Right lobe of liver (tissue), 6 donors: ENCODE measurements around the gene ARMC9. TPM values are rescaled to one million over a fixed set of nuclear protein-coding genes. Genes with fewer than 3 reads are reported as not detected.

ENCODE experiments used
- ATAC-seq, 4 donors: fragments of 200-7000 bp; cut with Tn5 transposase; one replicate each; pipeline ENCODE4 v1.9.1; 2020; ENCODE audit warnings: mild to moderate bottlenecking in 4 of 4, moderate library complexity in 4 of 4
- DNase-seq, 3 donors: peaks; one replicate each; pipeline ENCODE4 v3.0.0-alpha.2; 2020
- H3K27ac ChIP-seq, 3 donors: fragments of 200-600 bp; one replicate each; pipeline ENCODE4 v1.8.0; 2022
- H3K27me3 ChIP-seq, 2 donors: fragments of 200-600 bp; one replicate each; pipeline ENCODE4 v1.8.0; 2022
- H3K36me3 ChIP-seq, 4 donors: fragments of 200-600 bp; sonication (generic) in 1 of 4; one replicate each; pipeline versions ENCODE4 v1.5.1 to v1.8.0; 2017 to 2022; ENCODE audit warnings: control low read depth in 1 of 4
- H3K4me1 ChIP-seq, 4 donors: fragments of 200-600 bp; sonication (generic) in 1 of 4; one replicate each; pipeline versions ENCODE4 v1.5.1 to v1.8.0; 2017 to 2022; ENCODE audit warnings: control low read depth in 1 of 4
- H3K4me3 ChIP-seq, 3 donors: fragments of 200-600 bp; one replicate each; pipeline ENCODE4 v1.8.0; 2022
- H3K9me3 ChIP-seq, 4 donors: fragments of 200-600 bp; sonication (generic) in 1 of 4; one replicate each; pipeline versions ENCODE4 v1.5.1 to v1.8.0; 2017 to 2022; ENCODE audit warnings: control low read depth in 1 of 4
- CTCF ChIP-seq, 4 donors: fragments of 200-600 bp in 3 of 4; fragments of 450-650 bp in 1 of 4; IDR thresholded peaks; one replicate each; pipeline versions ENCODE4 v1.5.1 to v1.8.0; 2016 to 2022; ENCODE audit warnings: antibody characterized with exemption in 4 of 4, mild to moderate bottlenecking in 2 of 4
- POLR2A ChIP-seq: fragments of 450-650 bp; IDR thresholded peaks from one replicate; pipeline ENCODE4 v1.6.1; 2017; ENCODE audit warnings: antibody characterized with exemption, mild to moderate bottlenecking
- WGBS: methylation state at CpG from one replicate; pipeline ENCODE4 v1.1.6; 2018; ENCODE audit warnings: low coverage, low lambda C conversion rate; ENCODE audit not compliant: insufficient coverage; ENCODE audit errors: missing lambda C conversion rate; 5-methylcytosine and 5-hydroxymethylcytosine counted together
- intact Hi-C, 2 donors: fragments of 100-400 bp; cut with DNase I; formaldehyde crosslinking; loops; one replicate each; pipeline versions ENCODE4 v1.11.2 to v1.14.1; 2022
- microRNA-seq, 2 donors: library from miRNA; unstranded; fragments of <30 nt; microRNA quantifications; one replicate each; pipeline ENCODE4, GENCODE V29; 2019 to 2020
- small RNA-seq, 2 experiments: library from RNA; depleted of rRNA; stranded (forward); fragments of <200 nt; gene quantifications; one replicate each; pipeline ENCODE3, GENCODE V24; 2016
- total RNA-seq, 6 experiments: library from RNA; depleted of rRNA in 2 of 6; stranded (reverse); fragments of >200 nt in 2 of 6; fragmentation: NEBNext Ultra II Directional in 3 of 6; extraction: Animal tissue kit (Norgen Biotek cat#: 25700) in 3 of 6; gene quantifications; one replicate each; pipeline versions ENCODE4 v1.1.0 to v1.2.4, GENCODE V29; 2016 to 2023
- donor health status: DM: no; HTN: yes; CAD: no.
- donor health status: DM: no; HTN: no; CAD: no.
- donor health status: DM: no; HTN: no; CAD: no.
- donor health status: DM: no; HTN: yes; CAD: no.
- donor health status: DM: no; HTN: yes; CAD: no.

ARMC9 gene
- total RNA-seq, 6 experiments from 2014 or later: 1.5 to 7.7 (median 2.4) TPM

GRCh38 chr2:231418820-231419640 is 220.6 kb downstream of the ARMC9 start:
- ATAC-seq: peak in 1 of 4 donors; percentile 24
- TF ChIP-seq CTCF (IDR thresholded peaks at IDR 0.05): no peak
- no peak for TF ChIP-seq POLR2A

GRCh38 chr2:231421051-231421580 is 222.7 kb downstream of the ARMC9 start:
- DNase-seq (no peak), ATAC-seq (no peak)
- WGBS: 75% methylated on average over 5 of the region's 9 CpGs
- H3K4me1 ChIP-seq: no peaks in the 10 kb centered on the region
- no peak overlapping the region for H3K27ac ChIP-seq
- TF ChIP-seq CTCF (IDR thresholded peaks at IDR 0.05) (no peak), POLR2A (no peak)
- no peaks in the 10 kb centered on the region for H3K36me3 ChIP-seq
- H3K27me3 ChIP-seq: no peaks in the 10 kb centered on the region
- H3K4me3 ChIP-seq: no peak overlapping the region
- intact Hi-C loops: no loop called here
- no peaks in the 10 kb centered on the region for H3K9me3 ChIP-seq

More at GRCh38 chr2:231418820-231419640, 220.6 kb downstream of the ARMC9 start:
- Histone ChIP-seq H3K36me3 (no peaks in the 10 kb centered on the region), H3K27ac (no peak overlapping the region), H3K4me1 (no peaks in the 10 kb centered on the region), H3K9me3 (no peaks in the 10 kb centered on the region), H3K27me3 (no peaks in the 10 kb centered on the region), H3K4me3 (no peak overlapping the region)
- DNase-seq: no peak
- WGBS: 76% methylated on average over 12 of the region's 26 CpGs
- intact Hi-C loops: no loop called here

- Histone ChIP-seq H3K9me3 (no peaks in the 10 kb centered on the region), H3K27ac (no peak overlapping the region), H3K36me3 (no peaks in the 10 kb centered on the region), H3K4me1 (no peaks in the 10 kb centered on the region), H3K4me3 (no peak overlapping the region), H3K27me3 (no peaks in the 10 kb centered on the region)
- no peak for TF ChIP-seq POLR2A
- TF ChIP-seq CTCF (IDR thresholded peaks at IDR 0.05): no peak
- 87% methylated on average over 2 of the region's 2 CpGs for WGBS
- ATAC-seq (no peak), DNase-seq (no peak)
- intact Hi-C loops: no loop called here
These were observed 223.6 kb downstream of the ARMC9 start for GRCh38 chr2:231422056-231422455.

GRCh38 chr2:231423176-231423575 is 224.7 kb downstream of the ARMC9 start:
- no peaks in the 10 kb centered on the region for H3K27me3 ChIP-seq
- intact Hi-C loops: no loop called here

More at GRCh38 chr2:231423176-231423575, 224.7 kb downstream of the ARMC9 start:
- DNase-seq (no peak), ATAC-seq (no peak)
- Histone ChIP-seq H3K4me3 (no peak overlapping the region), H3K36me3 (no peaks in the 10 kb centered on the region), H3K9me3 (no peaks in the 10 kb centered on the region), H3K27ac (no peak overlapping the region), H3K4me1 (no peaks in the 10 kb centered on the region)
- WGBS: 93% methylated on average over 8 of the region's 10 CpGs
- no peak for TF ChIP-seq CTCF (IDR thresholded peaks at IDR 0.05)
- no peak for TF ChIP-seq POLR2A

Small RNAs within 50 kb of the gene (microRNA-seq; reads per million reads assigned to microRNA genes)
- gene MIR4777: 0 to 0.58 reads per million in 2 donors

Small RNAs within 50 kb of the gene (small RNA-seq; reads per million reads assigned to genes)
- gene AC018738.1: 0 reads per million in 2 experiments
- gene MIR4777: 0 reads per million in 2 experiments

Other genes with a start within 250 kb of the ARMC9 start
- gene SPATA3, start 202.5 kb upstream of the ARMC9 start, total RNA-seq: not detected
- gene C2orf72, start 161.1 kb upstream of the ARMC9 start, total RNA-seq: 100 to 1,000 TPM in 2 of 6 experiments, 10 to 100 TPM in 4; 76.0 to 167 (median 85.9) TPM
- 10 to 100 TPM; 46.4 to 62.3 (median 55.5) TPM for gene PSMD1, start 141.8 kb upstream of the ARMC9 start, total RNA-seq
- under 1 TPM; 0.09 to 0.99 (median 0.45) TPM for gene HTR2B, start 73.6 kb upstream of the ARMC9 start, total RNA-seq
- gene B3GNT7, start 197.1 kb downstream of the ARMC9 start, total RNA-seq: 1 to 10 TPM in 3 of 6 experiments, under 1 TPM in 3; 0.73 to 5.3 (median 0.96) TPM